ENCODE data around the gene TAX1BP3. TPM values are rescaled to one million over a fixed set of nuclear protein-coding genes. Genes with fewer than 3 reads are reported as not detected.

TAX1BP3 gene
- total RNA-seq, 4 donors from 2014 or later, result 69.8 to 141 (median 100) TPM

GRCh38 chr17:3647251-3647650 lies 21.1 kb downstream of the TAX1BP3 start:
- no peak for ATAC-seq (ENCODE audit: low FRiP score)
- TF ChIP-seq, protein P1, sequence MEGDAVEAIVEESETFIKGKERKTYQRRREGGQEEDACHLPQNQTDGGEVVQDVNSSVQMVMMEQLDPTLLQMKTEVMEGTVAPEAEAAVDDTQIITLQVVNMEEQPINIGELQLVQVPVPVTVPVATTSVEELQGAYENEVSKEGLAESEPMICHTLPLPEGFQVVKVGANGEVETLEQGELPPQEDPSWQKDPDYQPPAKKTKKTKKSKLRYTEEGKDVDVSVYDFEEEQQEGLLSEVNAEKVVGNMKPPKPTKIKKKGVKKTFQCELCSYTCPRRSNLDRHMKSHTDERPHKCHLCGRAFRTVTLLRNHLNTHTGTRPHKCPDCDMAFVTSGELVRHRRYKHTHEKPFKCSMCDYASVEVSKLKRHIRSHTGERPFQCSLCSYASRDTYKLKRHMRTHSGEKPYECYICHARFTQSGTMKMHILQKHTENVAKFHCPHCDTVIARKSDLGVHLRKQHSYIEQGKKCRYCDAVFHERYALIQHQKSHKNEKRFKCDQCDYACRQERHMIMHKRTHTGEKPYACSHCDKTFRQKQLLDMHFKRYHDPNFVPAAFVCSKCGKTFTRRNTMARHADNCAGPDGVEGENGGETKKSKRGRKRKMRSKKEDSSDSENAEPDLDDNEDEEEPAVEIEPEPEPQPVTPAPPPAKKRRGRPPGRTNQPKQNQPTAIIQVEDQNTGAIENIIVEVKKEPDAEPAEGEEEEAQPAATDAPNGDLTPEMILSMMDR (IDR thresholded peaks at IDR 0.05), result no peak
- no peak for DNase-seq (ENCODE audit: low spot score)

- DNase-seq (ENCODE audit: low spot score), result no peak
- TF ChIP-seq, protein P1 (IDR thresholded peaks at IDR 0.05), result no peak
- no peak for ATAC-seq (ENCODE audit: low FRiP score)
Measured at GRCh38 chr17:3645310-3645709, 23.1 kb downstream of the TAX1BP3 start.

- DNase-seq (ENCODE audit: low spot score), result no peak
- TF ChIP-seq, protein P1 (IDR thresholded peaks at IDR 0.05), result no peak
- no peak for ATAC-seq (ENCODE audit: low FRiP score)
Measured at GRCh38 chr17:3643889-3644349, 24.5 kb downstream of the TAX1BP3 start.

- ATAC-seq (ENCODE audit: low FRiP score), result no peak
- TF ChIP-seq, protein P1 (IDR thresholded peaks at IDR 0.05), result no peak
- no peak for DNase-seq (ENCODE audit: low spot score)
Measured at GRCh38 chr17:3641717-3642486, 26.5 kb downstream of the TAX1BP3 start.

DNA sequence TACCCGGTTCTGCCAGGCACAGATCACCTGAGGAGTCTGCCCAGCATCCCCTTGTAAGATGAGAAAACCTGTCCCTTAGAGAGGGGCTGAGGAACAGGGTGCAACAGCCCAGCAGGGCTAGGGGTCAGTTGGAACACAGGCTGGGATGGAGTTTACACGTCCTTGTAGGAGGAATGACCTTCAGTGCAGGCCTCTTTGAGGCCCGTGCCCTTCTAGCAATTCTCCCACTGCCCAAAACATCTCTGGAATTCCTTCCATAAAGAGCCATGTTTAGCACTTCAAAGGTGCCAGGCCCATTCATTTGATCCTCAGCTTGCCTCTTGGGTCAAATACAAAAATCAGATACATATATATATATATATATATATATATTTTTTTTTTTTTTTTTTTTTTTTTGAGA lies 27.4 kb downstream of the TAX1BP3 start:
- DNase-seq (ENCODE audit: low spot score) (no peak), ATAC-seq (ENCODE audit: low FRiP score) (no peak)
- TF ChIP-seq, protein P1 (IDR thresholded peaks at IDR 0.05), result no peak

GRCh38 chr17:3639981-3640596 lies 28.3 kb downstream of the TAX1BP3 start:
- DNase-seq (ENCODE audit: low spot score), result no peak
- no peak for ATAC-seq (ENCODE audit: low FRiP score)
- TF ChIP-seq, protein P1 (IDR thresholded peaks at IDR 0.05), result no peak
